C4-2B (cell line): ENCODE data around the gene AKAP3.

Experiments used
- CTCF ChIP-seq: fragments of 450-650 bp; conservative IDR thresholded peaks from 2 replicates; pipeline ENCODE4 v1.5.1; 2017; ENCODE audit warnings: mild to moderate bottlenecking
- ZFX ChIP-seq: fragments of 450-650 bp; IDR thresholded peaks from 2 replicates; pipeline ENCODE4 v1.6.1; 2017

- no peak for TF ChIP-seq CTCF
- no peak for TF ChIP-seq ZFX
These were observed 76.2 kb downstream of the AKAP3 start for GRCh38 chr12:4572680-4573079.
